Naive B cell (primary cell): Measurements from ENCODE around the gene FNDC1. TPM values are rescaled to one million over a fixed set of nuclear protein-coding genes. Genes with fewer than 3 reads are reported as not detected.

Experiments
- ATAC-seq, 2 donors: fragments of 150-1000 bp; cut with Tn5 transposase; 2 replicates each; pipeline ENCODE4 v1.10.0; 2021; ENCODE audit warnings: low read depth in 2 of 2, mild to moderate bottlenecking in 2 of 2, moderate library complexity in 2 of 2
- DNase-seq: peaks from one replicate; pipeline ENCODE4 v3.0.0; 2022
- H3K27ac Mint-ChIP-seq, 6 donors: one replicate each; pipeline ENCODE4 v1.8.0; 2020 to 2022; ENCODE audit warnings: mild to moderate bottlenecking in 6 of 6, mixed read lengths in 6 of 6, moderate library complexity in 5 of 6, inconsistent platforms in 2 of 6
- H3K27me3 Mint-ChIP-seq, 3 donors: one replicate each; pipeline ENCODE4 v1.8.0; 2021 to 2022; ENCODE audit warnings: mixed read lengths in 3 of 3, mild to moderate bottlenecking in 1 of 3
- H3K36me3 Mint-ChIP-seq, 2 donors: one replicate each; pipeline ENCODE4 v1.8.0; 2020 to 2022; ENCODE audit warnings: mixed read lengths in 2 of 2, inconsistent platforms in 1 of 2, mild to moderate bottlenecking in 1 of 2
- H3K4me1 Mint-ChIP-seq, 3 donors: one replicate each; pipeline ENCODE4 v1.8.0; 2020 to 2022; ENCODE audit warnings: mixed read lengths in 3 of 3, inconsistent platforms in 1 of 3, mild to moderate bottlenecking in 1 of 3, moderate library complexity in 1 of 3
- H3K4me3 Mint-ChIP-seq, 8 donors: one replicate each; pipeline ENCODE4 v1.8.0; 2020 to 2022; ENCODE audit warnings: mild to moderate bottlenecking in 8 of 8, mixed read lengths in 8 of 8, moderate library complexity in 8 of 8, inconsistent platforms in 2 of 8
- H3K9me3 Mint-ChIP-seq, 7 donors: one replicate each; pipeline ENCODE4 v1.8.0; 2020 to 2022; ENCODE audit warnings: mixed read lengths in 7 of 7, mild to moderate bottlenecking in 5 of 7, inconsistent platforms in 2 of 7, moderate library complexity in 1 of 7
- polyA plus RNA-seq, 6 donors: library from polyadenylated mRNA; unstranded; fragments of 300-500 nt; fragmentation: Illumina TruSeq; gene quantifications; one replicate each; pipeline ENCODE4 v1.2.3, GENCODE V29; 2021; ENCODE audit warnings: low read depth in 6 of 6

FNDC1 gene
- polyA plus RNA-seq, 6 donors from 2014 or later: not detected

GRCh38 chr6:159221486-159222170 lies 52.4 kb downstream of the FNDC1 start:
- Mint-ChIP-seq H3K36me3 (no peaks in the 10 kb centered on the region), H3K27me3 (peaks cover 30 to 36% (median 35%) of the 10 kb centered on the region in 3 donors), H3K4me3 (no peak overlapping the region), H3K27ac (no peak overlapping the region), H3K4me1 (peaks cover 12 to 26% (median 20%) of the 10 kb centered on the region in 3 donors), H3K9me3 (peaks cover 0 to 3% (median 0%) of the 10 kb centered on the region in 7 donors)
- ATAC-seq: no peak
- no peak for DNase-seq

GRCh38 chr6:159224452-159224851 lies 55.3 kb downstream of the FNDC1 start:
- H3K27ac Mint-ChIP-seq: no peak overlapping the region
- no peak overlapping the region for H3K4me3 Mint-ChIP-seq
- DNase-seq (no peak), ATAC-seq (no peak)
- peaks cover 0 to 12% (median 0%) of the 10 kb centered on the region in 3 donors for H3K4me1 Mint-ChIP-seq
- H3K27me3 Mint-ChIP-seq: peaks cover 24 to 28% (median 25%) of the 10 kb centered on the region in 3 donors
- H3K36me3 Mint-ChIP-seq: no peaks in the 10 kb centered on the region
- H3K9me3 Mint-ChIP-seq: no peaks in the 10 kb centered on the region

- H3K36me3 Mint-ChIP-seq: no peaks in the 10 kb centered on the region
- no peak for DNase-seq
- ATAC-seq: no peak
- peak overlapping the region in 1 of 8 donors; percentile 10 for H3K4me3 Mint-ChIP-seq
- H3K9me3 Mint-ChIP-seq: peaks cover 0 to 1% (median 0%) of the 10 kb centered on the region in 7 donors
- H3K4me1 Mint-ChIP-seq: peaks cover 0 to 4% (median 4%) of the 10 kb centered on the region in 3 donors
- H3K27ac Mint-ChIP-seq: no peak overlapping the region
- peaks cover 28 to 48% (median 45%) of the 10 kb centered on the region in 3 donors for H3K27me3 Mint-ChIP-seq
Measured at GRCh38 chr6:159229651-159230051, 60.5 kb downstream of the FNDC1 start.

GRCh38 chr6:159232106-159232645 lies 63.0 kb downstream of the FNDC1 start:
- Mint-ChIP-seq H3K27me3 (peaks cover 32 to 63% (median 45%) of the 10 kb centered on the region in 3 donors), H3K4me3 (no peak overlapping the region), H3K9me3 (peaks cover 0 to 1% (median 0%) of the 10 kb centered on the region in 7 donors), H3K27ac (no peak overlapping the region), H3K36me3 (no peaks in the 10 kb centered on the region), H3K4me1 (peaks cover 0 to 6% (median 6%) of the 10 kb centered on the region in 3 donors)
- DNase-seq (no peak), ATAC-seq (no peak)

- Mint-ChIP-seq H3K9me3 (peaks cover 0 to 1% (median 0%) of the 10 kb centered on the region in 7 donors), H3K36me3 (no peaks in the 10 kb centered on the region), H3K4me1 (peaks cover 0 to 6% (median 6%) of the 10 kb centered on the region in 3 donors), H3K4me3 (no peak overlapping the region), H3K27ac (no peak overlapping the region), H3K27me3 (peaks cover 34 to 64% (median 44%) of the 10 kb centered on the region in 3 donors)
- DNase-seq (no peak), ATAC-seq (no peak)
Measured at GRCh38 chr6:159232751-159233150, 63.6 kb downstream of the FNDC1 start.

- Mint-ChIP-seq H3K4me1 (peaks cover 0 to 6% (median 6%) of the 10 kb centered on the region in 3 donors), H3K4me3 (no peak overlapping the region), H3K27me3 (peaks cover 40 to 59% (median 49%) of the 10 kb centered on the region in 3 donors), H3K27ac (no peak overlapping the region), H3K9me3 (peaks cover 0 to 1% (median 0%) of the 10 kb centered on the region in 7 donors), H3K36me3 (no peaks in the 10 kb centered on the region)
- no peak for DNase-seq
- ATAC-seq: no peak
Measured at GRCh38 chr6:159233365-159234101, 64.3 kb downstream of the FNDC1 start.

- DNase-seq (no peak), ATAC-seq (no peak)
- Mint-ChIP-seq H3K9me3 (peaks cover 0 to 1% (median 0%) of the 10 kb centered on the region in 7 donors), H3K4me3 (peak overlapping the region in 1 of 8 donors; percentile 43), H3K36me3 (no peaks in the 10 kb centered on the region), H3K4me1 (peaks cover 0 to 6% (median 6%) of the 10 kb centered on the region in 3 donors), H3K27ac (no peak overlapping the region), H3K27me3 (peaks cover 40 to 60% (median 55%) of the 10 kb centered on the region in 3 donors)
Measured at GRCh38 chr6:159234102-159234553, 64.9 kb downstream of the FNDC1 start.

GRCh38 chr6:159238920-159239558 lies 69.8 kb downstream of the FNDC1 start:
- Mint-ChIP-seq H3K27me3 (peaks cover 46 to 60% (median 47%) of the 10 kb centered on the region in 3 donors), H3K9me3 (peaks cover 0 to 3% (median 0%) of the 10 kb centered on the region in 7 donors)

GRCh38 chr6:159249128-159249527 lies 79.9 kb downstream of the FNDC1 start:
- H3K36me3 Mint-ChIP-seq: peaks cover 0 to 8% of the 10 kb centered on the region in 2 donors
- no peaks in the 10 kb centered on the region for H3K4me1 Mint-ChIP-seq
- peaks cover 3 to 9% (median 6%) of the 10 kb centered on the region in 7 donors for H3K9me3 Mint-ChIP-seq
- DNase-seq (no peak), ATAC-seq (no peak)
- H3K4me3 Mint-ChIP-seq: no peak overlapping the region
- H3K27ac Mint-ChIP-seq: no peak overlapping the region
- peaks cover 12 to 47% (median 25%) of the 10 kb centered on the region in 3 donors for H3K27me3 Mint-ChIP-seq

More at GRCh38 chr6:159238920-159239558, 69.8 kb downstream of the FNDC1 start:
- no peak for ATAC-seq
- H3K4me3 Mint-ChIP-seq: no peak overlapping the region
- H3K36me3 Mint-ChIP-seq: no peaks in the 10 kb centered on the region
- no peak overlapping the region for H3K27ac Mint-ChIP-seq
- DNase-seq: no peak
- peaks cover 0 to 6% (median 6%) of the 10 kb centered on the region in 3 donors for H3K4me1 Mint-ChIP-seq

- Mint-ChIP-seq H3K4me1 (peaks cover 0 to 2% (median 0%) of the 10 kb centered on the region in 3 donors), H3K4me3 (no peak overlapping the region), H3K27ac (no peak overlapping the region), H3K27me3 (peaks cover 18 to 47% (median 26%) of the 10 kb centered on the region in 3 donors), H3K9me3 (peaks cover 1 to 7% (median 3%) of the 10 kb centered on the region in 7 donors), H3K36me3 (peaks cover 0 to 4% of the 10 kb centered on the region in 2 donors)
- no peak for DNase-seq
- no peak for ATAC-seq
Measured at GRCh38 chr6:159249752-159250151, 80.6 kb downstream of the FNDC1 start.

GRCh38 chr6:159250633-159251032 lies 81.4 kb downstream of the FNDC1 start:
- no peak overlapping the region for H3K27ac Mint-ChIP-seq
- H3K27me3 Mint-ChIP-seq: peaks cover 25 to 53% (median 26%) of the 10 kb centered on the region in 3 donors
- ATAC-seq (no peak), DNase-seq (no peak)
- no peak overlapping the region for H3K4me3 Mint-ChIP-seq
- peaks cover 0 to 3% (median 0%) of the 10 kb centered on the region in 7 donors for H3K9me3 Mint-ChIP-seq
- no peaks in the 10 kb centered on the region for H3K36me3 Mint-ChIP-seq
- peaks cover 0 to 3% (median 0%) of the 10 kb centered on the region in 3 donors for H3K4me1 Mint-ChIP-seq

GRCh38 chr6:159252955-159253508 lies 83.8 kb downstream of the FNDC1 start:
- Mint-ChIP-seq H3K9me3 (peaks cover 0 to 5% (median 0%) of the 10 kb centered on the region in 7 donors), H3K27me3 (peaks cover 25 to 54% (median 36%) of the 10 kb centered on the region in 3 donors), H3K4me3 (no peak overlapping the region), H3K36me3 (no peaks in the 10 kb centered on the region), H3K27ac (no peak overlapping the region), H3K4me1 (peaks cover 0 to 3% (median 0%) of the 10 kb centered on the region in 3 donors)
- DNase-seq (no peak), ATAC-seq (peak in 1 of 2 donors; percentile 34)
